MM.1S (cell line): ENCODE results near the gene TYK2.
A peak's percentile ranks its signal among the peaks of the same experiment; 100 is the strongest.

Source experiments
- DNase-seq: peaks from one replicate; pipeline ENCODE4 v3.0.0-alpha.2; 2015
- H2AFZ ChIP-seq: fragments of 300-600 bp; sonication (generic); 2 replicates; pipeline ENCODE4 v1.6.0; 2016; ENCODE audit warnings: antibody characterized with exemption, low read length
- H3F3A ChIP-seq: fragments of 300-600 bp; sonication (generic); 2 replicates; pipeline ENCODE4 v1.6.1; 2016; ENCODE audit warnings: mild to moderate bottlenecking, antibody characterized with exemption, low read length, moderate library complexity, mixed read lengths; ENCODE audit not compliant: insufficient read depth
- H3K27ac ChIP-seq: fragments of 300-600 bp; sonication (generic); 2 replicates; pipeline ENCODE4 v1.5.1; 2016; ENCODE audit warnings: mild to moderate bottlenecking, low read length
- H3K27me3 ChIP-seq: fragments of 300-600 bp; sonication (generic); replicated peaks from 2 replicates; pipeline ENCODE4 v1.6.0; 2016; ENCODE audit warnings: low read length; ENCODE audit not compliant: insufficient read depth
- H3K36me3 ChIP-seq: fragments of 300-600 bp; sonication (generic); replicated peaks from 2 replicates; pipeline ENCODE4 v1.6.1; 2016; ENCODE audit warnings: mild to moderate bottlenecking, low read length, mixed read lengths; ENCODE audit not compliant: insufficient read depth
- H3K4me1 ChIP-seq: fragments of 300-600 bp; sonication (generic); 2 replicates; pipeline ENCODE4 v1.6.1; 2016; ENCODE audit warnings: low read length, mixed read lengths
- H3K4me2 ChIP-seq: fragments of 300-600 bp; sonication (generic); 2 replicates; pipeline ENCODE4 v1.6.0; 2016; ENCODE audit warnings: low read depth, low read length
- H3K4me3 ChIP-seq: fragments of 300-600 bp; sonication (generic); 2 replicates; pipeline ENCODE4 v1.5.1; 2016; ENCODE audit warnings: low read length, mixed read lengths
- H3K79me2 ChIP-seq: fragments of 300-600 bp; sonication (generic); 2 replicates; pipeline ENCODE4 v1.6.1; 2016; ENCODE audit warnings: mixed run types, low read length, mixed read lengths
- H3K9ac ChIP-seq: fragments of 300-600 bp; sonication (generic); 2 replicates; pipeline ENCODE4 v1.6.1; 2016; ENCODE audit warnings: low read length, mixed read lengths
- H3K9me2 ChIP-seq: fragments of 300-600 bp; sonication (generic); replicated peaks from 2 replicates; pipeline ENCODE4 v1.6.1; 2016; ENCODE audit warnings: mild to moderate bottlenecking, low read length, mixed read lengths; ENCODE audit not compliant: insufficient read depth
- H3K9me3 ChIP-seq: fragments of 300-600 bp; sonication (generic); replicated peaks from 2 replicates; pipeline ENCODE4 v1.6.1; 2016; ENCODE audit warnings: mild to moderate bottlenecking, low read length, mixed read lengths; ENCODE audit not compliant: insufficient read depth
- H4K20me1 ChIP-seq: fragments of 300-600 bp; sonication (generic); 2 replicates; pipeline ENCODE4 v1.6.1; 2016; ENCODE audit warnings: mild to moderate bottlenecking, low read length, moderate library complexity, mixed read lengths; ENCODE audit not compliant: insufficient read depth
- CTCF ChIP-seq: fragments of 300-600 bp; sonication (generic); IDR thresholded peaks from 2 replicates; pipeline ENCODE4 v1.5.1; 2016; ENCODE audit warnings: antibody characterized with exemption, low read length, mixed read lengths
- EZH2 ChIP-seq: fragments of 300-600 bp; sonication (generic); optimal IDR thresholded peaks from 2 replicates; pipeline ENCODE3; 2017; ENCODE audit warnings: low read depth, mild to moderate bottlenecking, antibody characterized with exemption, low read length, mixed read lengths
- EZH2phosphoT487 ChIP-seq: fragments of 300-600 bp; sonication (generic); IDR thresholded peaks from 2 replicates; pipeline ENCODE4 v1.6.1; 2018; ENCODE audit warnings: antibody characterized with exemption, low read length

Gene TYK2

DNA sequence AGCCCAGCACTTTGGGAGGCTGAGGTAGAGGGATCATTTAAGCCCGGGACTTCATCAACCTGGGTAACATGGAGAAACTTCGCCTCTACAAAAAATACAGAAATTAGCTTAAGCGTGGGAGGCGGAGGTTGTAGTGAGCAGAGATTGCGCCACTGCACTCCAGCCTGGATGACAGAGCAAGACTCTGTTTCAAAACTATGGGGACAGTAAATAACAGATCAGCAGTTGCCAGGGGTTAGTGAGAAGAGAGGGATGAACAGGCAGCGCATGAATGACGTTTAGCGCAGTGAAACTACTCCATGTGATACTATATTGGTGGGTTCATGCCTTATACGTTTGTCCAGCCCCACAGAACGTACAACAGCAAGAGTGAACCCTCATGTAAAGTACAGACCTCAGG lies 33.9 kb downstream of the TYK2 start:
- no peak overlapping the region for H3K27ac ChIP-seq
- TF ChIP-seq EZH2phosphoT487, result no peak
- no peak for TF ChIP-seq EZH2
- TF ChIP-seq CTCF, result no peak
- H3K9me2 ChIP-seq, result no peaks in the 10 kb centered on the region
- no peak overlapping the region for H3K4me2 ChIP-seq
- no peak overlapping the region for H3K9ac ChIP-seq
- H4K20me1 ChIP-seq, result no peaks in the 10 kb centered on the region
- H3K79me2 ChIP-seq, result no peaks in the 10 kb centered on the region
- no peaks in the 10 kb centered on the region for H3K4me1 ChIP-seq
- H3F3A ChIP-seq, result no peaks in the 10 kb centered on the region
- no peaks in the 10 kb centered on the region for H3K36me3 ChIP-seq
- no peaks in the 10 kb centered on the region for H3K27me3 ChIP-seq
- no peak overlapping the region for H3K4me3 ChIP-seq
- no peaks in the 10 kb centered on the region for H3K9me3 ChIP-seq
- DNase-seq, result no peak
- no peak overlapping the region for H2AFZ ChIP-seq

DNA sequence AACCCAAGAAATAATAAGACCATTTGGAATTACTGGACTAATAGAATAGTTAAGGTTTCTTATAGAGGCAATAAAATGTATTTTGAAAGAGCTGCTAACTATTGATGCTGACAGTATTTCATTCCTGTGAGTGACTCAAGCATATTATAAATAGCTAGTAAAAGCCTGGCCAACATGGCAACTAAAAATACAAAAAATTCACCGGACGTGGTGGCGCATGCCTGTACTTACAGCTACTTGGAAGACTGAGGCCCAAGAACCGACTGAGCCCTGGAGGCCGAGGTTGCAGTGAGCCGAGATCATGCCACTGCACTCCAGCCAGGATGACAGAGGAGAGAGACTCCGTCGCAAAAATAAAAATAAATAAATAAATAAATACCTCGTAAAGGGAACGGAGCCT lies 35.6 kb downstream of the TYK2 start:
- Histone ChIP-seq H3K79me2 (no peaks in the 10 kb centered on the region), H2AFZ (no peak overlapping the region), H3K27me3 (no peaks in the 10 kb centered on the region), H3K9me3 (no peaks in the 10 kb centered on the region), H4K20me1 (no peaks in the 10 kb centered on the region), H3K4me3 (no peak overlapping the region), H3K9me2 (no peaks in the 10 kb centered on the region), H3K27ac (no peak overlapping the region), H3K36me3 (no peaks in the 10 kb centered on the region), H3K9ac (no peak overlapping the region), H3K4me1 (peaks cover 3% of the 10 kb centered on the region; the same call in 1 of the 2 replicates), H3F3A (no peaks in the 10 kb centered on the region), H3K4me2 (no peak overlapping the region)
- no peak for TF ChIP-seq EZH2
- TF ChIP-seq EZH2phosphoT487, result no peak
- no peak for TF ChIP-seq CTCF
- DNase-seq, result no peak

DNA sequence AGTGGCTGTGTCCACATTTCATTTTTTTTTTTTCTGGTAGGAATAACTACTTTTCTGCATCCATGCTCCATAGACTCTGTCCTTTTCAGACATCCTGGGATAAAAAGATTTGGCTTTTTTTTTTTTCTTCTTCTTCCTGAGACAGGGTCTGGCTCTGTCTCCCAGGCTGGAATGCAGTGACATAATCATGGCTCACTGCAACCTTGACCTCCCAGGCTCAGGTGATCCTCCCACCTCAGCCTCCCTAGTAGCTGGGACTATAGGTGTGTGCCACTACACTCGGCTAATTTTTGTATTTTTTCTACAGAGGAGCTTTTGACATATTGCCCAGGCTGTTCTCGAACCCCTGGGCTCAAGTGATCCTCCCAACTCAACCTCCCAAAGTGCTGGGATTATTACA lies 36.9 kb downstream of the TYK2 start:
- H3K27me3 ChIP-seq, result no peaks in the 10 kb centered on the region
- no peaks in the 10 kb centered on the region for H3F3A ChIP-seq
- H3K36me3 ChIP-seq, result no peaks in the 10 kb centered on the region
- TF ChIP-seq CTCF, result no peak
- TF ChIP-seq EZH2, result no peak
- no peak for TF ChIP-seq EZH2phosphoT487
- no peak overlapping the region for H3K4me3 ChIP-seq
- H2AFZ ChIP-seq, result no peak overlapping the region
- H3K9me2 ChIP-seq, result no peaks in the 10 kb centered on the region
- H4K20me1 ChIP-seq, result no peaks in the 10 kb centered on the region
- no peak overlapping the region for H3K4me2 ChIP-seq
- no peaks in the 10 kb centered on the region for H3K9me3 ChIP-seq
- no peak overlapping the region for H3K9ac ChIP-seq
- H3K27ac ChIP-seq, result no peak overlapping the region
- H3K4me1 ChIP-seq, result peaks cover 12% of the 10 kb centered on the region; the same call in 1 of the 2 replicates
- peaks cover 10% of the 10 kb centered on the region for H3K79me2 ChIP-seq
- no peak for DNase-seq

- peaks cover 18% of the 10 kb centered on the region for H3K79me2 ChIP-seq
- no peak for DNase-seq
- H3K4me2 ChIP-seq, result peak overlapping the region; percentile 92; the same call in 1 of the 2 replicates
- H3K27ac ChIP-seq, result no peak overlapping the region
- peak overlapping the region; percentile 68; the same call in 1 of the 2 replicates for H3K9ac ChIP-seq
- H3K27me3 ChIP-seq, result no peaks in the 10 kb centered on the region
- TF ChIP-seq CTCF (no peak), EZH2phosphoT487 (no peak), EZH2 (no peak)
- no peaks in the 10 kb centered on the region for H3F3A ChIP-seq
- peak overlapping the region; percentile 97 for H2AFZ ChIP-seq
- H3K9me3 ChIP-seq, result no peaks in the 10 kb centered on the region
- H3K4me1 ChIP-seq, result peaks cover 12% of the 10 kb centered on the region; the same call in 1 of the 2 replicates
- peak overlapping the region; percentile 77 for H3K4me3 ChIP-seq
- H3K36me3 ChIP-seq, result no peaks in the 10 kb centered on the region
- H4K20me1 ChIP-seq, result no peaks in the 10 kb centered on the region
- no peaks in the 10 kb centered on the region for H3K9me2 ChIP-seq
Measured at GRCh38 chr19:10339977-10340376, 40.4 kb downstream of the TYK2 start.
